HG03565 (cell line): ENCODE measurements around the gene PGAP3.

Experiments
- ATAC-seq: cut with Tn5 transposase; IDR thresholded peaks from one replicate; pipeline ENCODE4 v1.9.1; 2021; ENCODE audit warnings: mild to moderate bottlenecking, moderate library complexity; ENCODE audit not compliant: unreplicated experiment

Gene PGAP3

GRCh38 chr17:39624313-39624712 is 63.5 kb downstream of the PGAP3 start:
- no peak for ATAC-seq

DNA sequence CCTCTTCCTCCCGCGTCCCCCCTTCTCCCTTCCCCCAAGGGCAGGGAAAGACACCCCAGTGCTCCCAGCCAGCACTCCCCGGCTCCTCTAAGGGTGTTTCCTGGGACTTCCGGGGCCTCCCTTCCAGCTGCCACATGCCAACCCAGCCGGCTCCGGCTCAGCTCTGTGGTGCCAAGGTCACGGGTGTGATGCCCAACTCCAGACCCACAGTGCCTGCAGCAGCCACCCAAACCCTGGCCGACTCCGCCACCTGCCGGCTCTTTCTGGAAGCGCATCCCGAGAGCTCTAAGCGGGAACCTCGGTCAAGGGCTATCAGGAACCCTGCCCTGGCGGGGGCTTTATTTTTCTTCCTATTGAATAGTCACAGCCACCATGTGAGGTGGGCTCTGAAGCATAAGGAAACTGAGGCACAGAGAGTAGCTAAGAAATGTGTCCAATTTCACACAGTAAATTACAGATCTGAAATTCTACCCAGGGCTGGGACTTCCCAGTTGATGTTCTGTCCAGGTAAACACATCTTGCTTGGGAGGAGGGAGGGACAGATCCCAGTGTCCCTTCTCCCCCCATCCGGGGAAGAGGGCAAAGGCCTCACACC is 64.4 kb downstream of the PGAP3 start:
- ATAC-seq, result no peak

DNA sequence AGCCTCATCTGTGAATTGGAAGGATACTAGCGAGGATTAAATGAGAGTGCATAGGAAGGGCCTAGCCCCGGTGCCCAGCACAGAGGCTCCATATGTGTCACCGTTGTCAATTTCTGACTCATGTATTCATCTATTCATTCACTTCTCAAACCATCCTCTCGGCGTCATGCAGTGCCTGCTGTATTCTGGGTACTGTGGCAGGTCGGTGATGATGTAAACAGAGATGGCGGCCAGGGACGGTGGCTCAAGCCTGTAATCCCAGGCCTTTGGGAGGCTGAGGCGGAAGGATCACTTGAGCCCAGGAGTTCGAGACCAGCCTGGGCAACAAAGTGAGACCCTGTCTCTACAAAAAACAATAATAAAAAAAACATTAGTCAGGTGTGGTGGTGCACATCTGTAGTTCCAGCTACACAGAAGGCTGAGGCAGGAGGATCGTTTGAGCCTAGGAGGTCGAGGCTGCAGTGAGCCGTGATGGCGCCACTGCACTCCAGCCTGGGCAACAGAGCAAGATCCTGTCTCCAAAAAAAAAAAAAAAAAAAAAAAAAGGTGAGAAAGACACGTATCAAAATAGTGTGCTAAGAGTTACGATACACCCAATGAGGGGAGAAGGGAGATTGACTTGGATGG is 65.4 kb downstream of the PGAP3 start:
- ATAC-seq, result peak; percentile 20

GRCh38 chr17:39621523-39622379 is 66.1 kb downstream of the PGAP3 start:
- peak; percentile 65 for ATAC-seq
